Peyer's patch (tissue), 4 donors: ENCODE measurements around the gene CENPX. TPM values are rescaled to one million over a fixed set of nuclear protein-coding genes. Genes with fewer than 3 reads are reported as not detected.
"Not testable (repeated sequence)": the region's sequence is repeated elsewhere in the genome, so short reads cannot be mapped to it uniquely, and the experiment has no call there.

Experiments used
- DNase-seq, 3 donors: peaks; one replicate each; pipeline ENCODE4 v3.0.0-alpha.2; 2017 to 2019
- H3K27ac ChIP-seq, 4 donors: fragments of 200-600 bp; sonication (generic); one replicate each; pipeline ENCODE4 v1.5.1; 2016 to 2019
- H3K27me3 ChIP-seq, 2 donors: fragments of 200-600 bp; sonication (generic); one replicate each; pipeline ENCODE4 v1.5.1; 2019
- H3K36me3 ChIP-seq, 3 donors: fragments of 200-600 bp; sonication (generic); one replicate each; pipeline ENCODE4 v1.5.1; 2016 to 2019
- H3K4me1 ChIP-seq, 4 donors: fragments of 200-600 bp; sonication (generic); one replicate each; pipeline ENCODE4 v1.5.1; 2016 to 2019
- H3K4me3 ChIP-seq, 4 donors: fragments of 200-600 bp; sonication (generic); 1 replicate in 3 of 4; 2 replicates in 1 of 4; pipeline ENCODE4 v1.5.1; 2016 to 2019; ENCODE audit warnings: mild to moderate bottlenecking in 1 of 4
- H3K9me3 ChIP-seq, 4 donors: fragments of 200-600 bp; sonication (generic); one replicate each; pipeline ENCODE4 v1.5.1; 2016 to 2019; ENCODE audit warnings: mild to moderate bottlenecking in 1 of 4
- POLR2A ChIP-seq, 2 donors: fragments of 450-650 bp; IDR thresholded peaks; one replicate each; pipeline ENCODE4 v1.5.1; 2017; ENCODE audit warnings: antibody characterized with exemption in 2 of 2, mild to moderate bottlenecking in 2 of 2, moderate library complexity in 2 of 2
- total RNA-seq, 4 donors: library from RNA; depleted of rRNA; stranded (reverse); fragments of >200 nt; gene quantifications; one replicate each; pipeline ENCODE4 v1.1.0, GENCODE V29; 2016
- TF ChIP-seq, protein P1 (sequence below), 6 experiments: fragments of 450-650 bp in 4 of 6; fragments of 200-600 bp in 2 of 6; sonication (generic) in 1 of 6; IDR thresholded peaks; one replicate each; pipeline ENCODE4 v1.5.1; 2017 to 2019; ENCODE audit warnings: antibody characterized with exemption in 6 of 6, mild to moderate bottlenecking in 3 of 6, moderate library complexity in 1 of 6

CENPX gene
- total RNA-seq, 4 donors from 2014 or later = 49.1 to 123 (median 91.8) TPM

DNA sequence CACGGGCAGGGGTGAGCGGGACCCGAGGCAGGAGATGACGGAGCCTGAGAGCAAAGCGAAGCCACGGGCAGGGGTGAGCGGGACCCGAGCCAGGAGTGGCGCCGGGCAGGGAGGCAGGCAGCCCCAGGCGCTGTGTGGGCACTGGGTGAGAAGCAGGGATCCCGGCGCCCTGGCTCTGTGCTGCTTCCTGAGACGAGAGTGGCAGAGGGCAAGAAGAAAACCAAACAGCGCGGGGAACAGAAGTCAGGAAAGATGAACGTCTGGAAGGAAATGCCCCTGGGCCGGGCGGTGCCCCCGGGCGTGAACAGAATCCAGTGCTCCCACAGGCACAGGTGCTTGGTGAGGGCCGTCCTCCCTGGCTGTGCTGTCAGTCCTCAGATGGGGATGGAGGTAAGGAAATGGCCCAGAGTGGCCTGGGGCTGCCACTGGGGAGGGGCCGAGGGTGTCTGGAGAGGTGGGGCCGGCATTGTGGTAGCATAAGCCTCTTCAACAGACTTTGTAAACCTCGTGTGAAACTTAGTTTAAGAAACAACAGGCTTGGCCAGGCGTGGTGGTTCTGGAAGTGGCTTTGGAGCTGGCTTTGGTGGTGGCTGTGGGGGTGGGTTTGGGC, 35.4 kb downstream of the CENPX start:
- no peaks in the 10 kb centered on the region for H3K27me3 ChIP-seq
- TF ChIP-seq, protein P1, sequence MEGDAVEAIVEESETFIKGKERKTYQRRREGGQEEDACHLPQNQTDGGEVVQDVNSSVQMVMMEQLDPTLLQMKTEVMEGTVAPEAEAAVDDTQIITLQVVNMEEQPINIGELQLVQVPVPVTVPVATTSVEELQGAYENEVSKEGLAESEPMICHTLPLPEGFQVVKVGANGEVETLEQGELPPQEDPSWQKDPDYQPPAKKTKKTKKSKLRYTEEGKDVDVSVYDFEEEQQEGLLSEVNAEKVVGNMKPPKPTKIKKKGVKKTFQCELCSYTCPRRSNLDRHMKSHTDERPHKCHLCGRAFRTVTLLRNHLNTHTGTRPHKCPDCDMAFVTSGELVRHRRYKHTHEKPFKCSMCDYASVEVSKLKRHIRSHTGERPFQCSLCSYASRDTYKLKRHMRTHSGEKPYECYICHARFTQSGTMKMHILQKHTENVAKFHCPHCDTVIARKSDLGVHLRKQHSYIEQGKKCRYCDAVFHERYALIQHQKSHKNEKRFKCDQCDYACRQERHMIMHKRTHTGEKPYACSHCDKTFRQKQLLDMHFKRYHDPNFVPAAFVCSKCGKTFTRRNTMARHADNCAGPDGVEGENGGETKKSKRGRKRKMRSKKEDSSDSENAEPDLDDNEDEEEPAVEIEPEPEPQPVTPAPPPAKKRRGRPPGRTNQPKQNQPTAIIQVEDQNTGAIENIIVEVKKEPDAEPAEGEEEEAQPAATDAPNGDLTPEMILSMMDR (IDR thresholded peaks at IDR 0.05) = no peak
- TF ChIP-seq POLR2A (IDR thresholded peaks at IDR 0.05) = no peak
- H3K4me1 ChIP-seq = peaks cover 0 to 19% (median 2%) of the 10 kb centered on the region in 4 donors
- H3K9me3 ChIP-seq = no peaks in the 10 kb centered on the region
- no peak overlapping the region for H3K27ac ChIP-seq
- H3K36me3 ChIP-seq = peaks cover 0 to 41% (median 0%) of the 10 kb centered on the region in 3 donors
- no peak overlapping the region for H3K4me3 ChIP-seq
- no peak for DNase-seq

DNA sequence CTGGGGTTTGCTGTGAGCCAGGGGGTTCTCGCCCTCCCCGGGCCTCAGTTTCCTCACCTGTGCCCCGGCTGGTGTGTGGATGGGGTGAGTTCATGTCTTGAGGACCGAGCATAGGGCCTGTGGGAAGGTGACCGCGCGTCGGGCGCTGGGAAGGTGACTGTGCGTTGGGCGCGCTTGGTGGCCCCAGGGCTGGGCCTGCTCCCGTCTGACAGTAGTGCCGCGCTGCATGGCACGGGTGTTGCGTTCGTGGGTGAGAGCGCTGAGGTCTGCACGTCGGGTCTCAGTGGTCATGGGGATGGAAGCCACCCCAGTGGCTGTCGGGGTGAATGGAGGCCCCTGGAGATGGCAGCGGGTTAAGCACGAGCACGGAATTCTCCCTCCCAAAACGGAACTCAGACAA, 36.1 kb downstream of the CENPX start:
- no peak for DNase-seq

DNA sequence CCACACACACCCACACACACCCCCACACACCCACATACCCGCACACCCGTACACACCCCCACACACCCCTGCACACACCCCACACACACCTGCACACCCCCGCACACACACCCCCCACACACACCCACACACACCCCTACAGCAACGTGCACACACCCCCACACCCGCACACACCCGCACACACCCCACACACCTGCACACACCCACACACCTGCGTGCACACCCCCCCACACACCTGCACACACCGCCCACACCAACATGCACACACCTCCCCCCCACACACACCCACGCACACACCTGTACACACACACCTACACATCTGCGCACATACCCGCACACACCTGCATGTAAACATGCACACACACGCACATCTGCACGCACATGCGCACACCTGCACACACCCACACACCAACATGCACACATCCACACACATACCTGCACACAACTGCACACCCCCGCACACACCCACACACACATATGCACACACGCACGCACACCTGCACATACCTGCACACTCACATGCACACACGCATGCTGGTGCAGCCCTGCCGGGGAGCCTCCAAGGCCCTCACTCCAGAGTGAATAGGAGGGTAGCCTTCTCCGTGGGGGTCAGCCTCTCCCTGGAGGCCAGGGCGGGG, 37.8 kb downstream of the CENPX start:
- TF ChIP-seq, protein P1 (IDR thresholded peaks at IDR 0.05) = no peak
- no peak for TF ChIP-seq POLR2A (IDR thresholded peaks at IDR 0.05)
- Histone ChIP-seq H3K4me1 (no peaks in the 10 kb centered on the region), H3K9me3 (no peaks in the 10 kb centered on the region), H3K36me3 (peaks cover 0 to 41% (median 0%) of the 10 kb centered on the region in 3 donors), H3K27ac (no peak overlapping the region), H3K27me3 (no peaks in the 10 kb centered on the region), H3K4me3 (no peak overlapping the region)
- no peak for DNase-seq

More for the DNA sequence above, 36.1 kb downstream of the CENPX start:
- TF ChIP-seq, protein P1 (IDR thresholded peaks at IDR 0.05) = no peak
- TF ChIP-seq POLR2A (IDR thresholded peaks at IDR 0.05) = no peak
- peaks cover 0 to 13% (median 0%) of the 10 kb centered on the region in 4 donors for H3K4me1 ChIP-seq
- no peak overlapping the region for H3K4me3 ChIP-seq
- H3K36me3 ChIP-seq = peaks cover 0 to 41% (median 0%) of the 10 kb centered on the region in 3 donors
- H3K27ac ChIP-seq = no peak overlapping the region
- no peaks in the 10 kb centered on the region for H3K27me3 ChIP-seq
- H3K9me3 ChIP-seq = no peaks in the 10 kb centered on the region

DNA sequence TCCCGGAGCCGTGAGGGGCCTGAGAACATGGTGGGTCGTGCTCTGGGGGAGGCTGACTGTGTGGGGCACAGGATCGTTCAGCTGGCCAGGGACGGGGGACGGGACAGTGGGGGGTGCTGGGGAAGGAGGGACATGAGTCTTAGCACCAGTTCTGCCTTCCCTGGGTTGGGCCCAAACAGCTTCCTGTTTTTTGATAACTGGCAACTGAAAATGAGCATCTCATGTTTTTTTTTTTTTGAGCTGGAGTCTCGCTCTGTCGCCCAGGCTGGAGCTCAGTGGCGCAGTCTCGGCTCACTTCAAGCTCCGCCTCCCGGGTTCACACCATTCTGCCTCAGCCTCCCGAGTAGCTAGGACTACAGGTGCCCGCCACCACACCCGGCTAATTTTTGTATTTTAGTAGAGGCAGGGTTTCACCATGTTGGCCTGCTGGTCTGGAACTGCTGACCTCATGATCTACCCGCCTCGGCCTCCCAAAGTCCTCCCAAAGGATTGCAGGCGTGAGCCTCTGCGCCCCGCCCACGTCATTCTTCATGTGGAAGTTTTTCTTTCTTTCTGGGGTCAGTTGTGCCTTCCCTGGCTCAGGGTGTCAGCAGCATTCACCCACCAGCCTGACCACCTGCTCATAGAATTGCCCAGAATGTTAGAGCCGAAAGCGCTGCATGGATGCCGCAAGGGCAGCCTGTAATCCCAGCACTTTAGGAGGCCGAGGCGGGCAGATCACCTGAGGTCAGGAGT, 38.9 kb downstream of the CENPX start:
- Histone ChIP-seq H3K4me1 (peaks cover 0 to 5% (median under 1%) of the 10 kb centered on the region in 4 donors), H3K36me3 (peaks cover 0 to 47% (median 0%) of the 10 kb centered on the region in 3 donors), H3K27me3 (no peaks in the 10 kb centered on the region), H3K4me3 (no peak overlapping the region), H3K27ac (no peak overlapping the region), H3K9me3 (no peaks in the 10 kb centered on the region)
- no peak for DNase-seq
- TF ChIP-seq, protein P1 (IDR thresholded peaks at IDR 0.05) = no peak
- TF ChIP-seq POLR2A (IDR thresholded peaks at IDR 0.05) = no peak

DNA sequence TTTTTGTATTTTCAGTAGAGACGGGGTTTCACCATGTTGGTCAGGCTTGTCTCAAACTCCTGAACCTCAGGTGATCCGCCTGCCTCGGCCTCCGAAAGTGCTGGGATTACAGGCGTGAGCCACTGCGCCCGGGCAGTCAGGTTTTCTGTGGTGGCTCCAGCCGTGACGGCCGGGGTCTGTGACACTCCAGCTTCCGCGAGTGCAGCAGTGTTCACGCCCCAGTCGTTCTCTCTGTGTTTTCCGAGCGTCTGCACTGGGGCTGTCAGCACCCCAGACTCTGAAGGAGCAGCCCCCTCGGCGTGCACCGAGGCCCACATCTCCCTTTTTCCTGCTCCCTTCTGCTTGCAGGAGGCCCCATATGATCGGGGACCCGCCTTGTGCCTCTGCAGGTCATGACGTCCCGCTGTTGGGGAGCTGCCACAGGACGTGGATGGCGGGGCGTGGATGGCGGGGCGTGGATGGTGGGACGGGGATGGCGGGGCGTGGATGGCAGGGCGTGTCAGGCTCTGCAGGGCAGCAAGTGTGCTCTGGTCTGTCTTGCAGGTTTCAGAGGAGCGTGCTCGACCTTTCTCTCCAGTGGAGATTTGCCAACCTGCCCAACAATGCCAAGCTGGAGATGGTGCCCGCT, 39.6 kb downstream of the CENPX start:
- DNase-seq = no peak
- Histone ChIP-seq H3K27ac (no peak overlapping the region), H3K4me3 (no peak overlapping the region), H3K27me3 (no peaks in the 10 kb centered on the region), H3K4me1 (peaks cover 0 to 12% (median 4%) of the 10 kb centered on the region in 4 donors), H3K36me3 (peaks cover 0 to 47% (median 0%) of the 10 kb centered on the region in 3 donors), H3K9me3 (no peaks in the 10 kb centered on the region)
- no peak for TF ChIP-seq POLR2A (IDR thresholded peaks at IDR 0.05)
- TF ChIP-seq, protein P1 (IDR thresholded peaks at IDR 0.05) = no peak

DNA sequence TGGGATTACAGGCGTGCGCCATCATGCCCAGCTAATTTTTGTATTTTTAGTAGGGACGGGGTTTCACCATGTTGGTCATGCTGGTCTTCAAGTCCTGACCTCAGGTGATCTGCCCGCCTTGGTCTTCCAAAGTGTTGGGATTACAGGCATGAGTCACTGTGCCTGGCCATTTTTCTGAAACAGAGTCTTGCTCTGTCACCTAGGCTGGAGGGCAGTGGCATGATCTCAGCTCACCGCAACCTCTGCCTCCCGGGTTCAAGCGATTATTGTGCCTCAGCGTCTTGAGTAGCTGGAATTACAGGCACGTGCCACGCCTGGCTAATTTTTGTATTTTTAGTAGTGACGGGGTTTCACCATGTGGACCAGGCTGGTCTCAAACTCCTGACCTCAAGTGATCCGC, 41.2 kb downstream of the CENPX start:
- not testable (repeated sequence) for H3K9me3 ChIP-seq, H3K27ac ChIP-seq, DNase-seq, H3K4me3 ChIP-seq, H3K27me3 ChIP-seq
- Histone ChIP-seq H3K36me3 (peaks cover 0 to 35% (median 0%) of the 10 kb centered on the region in 3 donors), H3K4me1 (peaks cover 0 to 16% (median 8%) of the 10 kb centered on the region in 4 donors)
